CD4-positive, alpha-beta T cell treated with Interleukin-6 for 4 hours (primary cell): ENCODE results near the gene KLHL11.
A peak's percentile ranks its signal among the peaks of the same experiment; 100 is the strongest.
"Not testable (repeated sequence)": the region's sequence is repeated elsewhere in the genome, so short reads cannot be mapped to it uniquely, and the experiment has no call there.

Experiments used
- DNase-seq: peaks from one replicate; pipeline ENCODE4 v3.0.0-alpha.2; 2020; ENCODE audit warnings: mixed read lengths

The KLHL11 gene

GRCh38 chr17:41882756-41883155, 17.5 kb upstream of the KLHL11 start:
- no peak for DNase-seq

- DNase-seq, result no peak
These were observed 14.9 kb upstream of the KLHL11 start for GRCh38 chr17:41880130-41880529.

- DNase-seq, result not testable (repeated sequence)
These were observed 9.1 kb upstream of the KLHL11 start for GRCh38 chr17:41874293-41874670.

DNA sequence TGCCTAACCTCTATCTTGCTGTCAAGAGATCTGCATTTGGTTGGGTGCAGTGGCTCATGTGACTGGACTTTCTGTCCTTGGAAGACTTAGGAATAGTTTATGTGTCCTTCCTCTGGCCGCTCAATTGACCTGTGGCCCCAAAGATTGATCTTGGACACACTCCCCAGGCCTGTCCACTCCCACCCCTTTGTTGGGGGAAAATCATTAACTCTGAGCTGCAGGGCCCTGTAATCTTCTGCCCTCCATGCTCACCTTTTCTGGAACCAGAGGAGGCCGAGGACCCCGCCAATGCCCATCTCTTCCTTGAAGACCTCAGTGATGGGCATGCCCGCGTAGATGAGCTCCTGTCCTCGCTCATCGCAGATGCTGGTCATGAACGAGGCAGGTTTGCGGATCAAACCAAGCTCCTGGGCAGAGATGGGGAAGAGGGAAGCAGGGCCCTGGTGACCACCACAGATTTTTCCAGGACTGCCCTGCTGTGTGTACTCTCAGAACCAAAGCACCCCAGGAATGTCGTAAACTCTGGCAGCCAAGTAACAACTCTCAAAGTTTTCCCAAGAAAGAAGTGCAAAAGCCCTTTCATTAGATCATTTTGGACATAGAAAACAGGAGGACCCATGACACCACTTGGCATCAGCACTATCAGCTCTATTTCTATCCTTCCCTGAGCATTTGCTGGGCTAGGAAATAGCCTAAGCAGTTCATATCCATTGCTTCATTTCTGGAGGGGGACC, 8.5 kb upstream of the KLHL11 start:
- no peak for DNase-seq

GRCh38 chr17:41871789-41872188, 6.6 kb upstream of the KLHL11 start:
- DNase-seq, result no peak

GRCh38 chr17:41870627-41871026, 5.4 kb upstream of the KLHL11 start:
- no peak for DNase-seq

DNA sequence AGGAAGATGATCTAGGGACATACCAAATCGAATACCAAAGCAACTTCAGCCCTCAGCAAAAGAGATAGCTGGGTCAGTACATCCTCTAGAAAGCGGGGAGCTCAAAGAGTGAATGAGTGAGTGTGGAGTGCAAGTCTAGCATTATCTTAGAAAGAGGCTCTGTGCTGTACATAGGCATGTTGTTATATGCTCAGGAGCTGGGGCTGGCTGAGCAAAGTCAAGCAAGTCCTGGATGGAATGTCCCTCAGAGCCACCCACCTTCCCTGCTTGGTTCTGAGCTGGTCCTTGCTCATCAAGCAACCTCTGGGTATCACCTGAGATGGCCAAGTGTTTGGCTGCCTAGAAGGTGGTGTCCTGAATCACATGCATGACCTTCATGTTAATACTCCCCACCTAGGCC, 4.9 kb upstream of the KLHL11 start:
- DNase-seq, result no peak

- DNase-seq, result no peak
These were observed 4.2 kb upstream of the KLHL11 start for GRCh38 chr17:41869426-41869825.

DNA sequence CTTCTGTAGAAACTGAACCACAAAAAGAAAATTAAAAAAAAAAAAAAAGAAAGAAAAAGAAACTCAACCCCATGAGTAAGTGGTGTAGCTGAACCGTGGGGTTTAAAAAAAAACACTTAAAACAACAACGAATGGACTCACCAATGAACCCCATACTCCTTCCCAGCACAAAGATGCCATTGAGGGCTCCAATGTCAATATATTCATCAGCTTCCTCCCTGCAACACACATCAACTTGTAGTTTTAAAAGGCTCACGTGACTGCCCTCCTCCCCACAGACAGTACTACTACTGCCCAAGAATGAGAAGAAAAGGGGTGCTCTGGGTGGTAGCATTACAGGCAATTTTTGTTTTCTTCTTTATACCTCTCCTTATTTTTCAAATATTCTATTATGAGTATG, 3.3 kb upstream of the KLHL11 start:
- no peak for DNase-seq

DNA sequence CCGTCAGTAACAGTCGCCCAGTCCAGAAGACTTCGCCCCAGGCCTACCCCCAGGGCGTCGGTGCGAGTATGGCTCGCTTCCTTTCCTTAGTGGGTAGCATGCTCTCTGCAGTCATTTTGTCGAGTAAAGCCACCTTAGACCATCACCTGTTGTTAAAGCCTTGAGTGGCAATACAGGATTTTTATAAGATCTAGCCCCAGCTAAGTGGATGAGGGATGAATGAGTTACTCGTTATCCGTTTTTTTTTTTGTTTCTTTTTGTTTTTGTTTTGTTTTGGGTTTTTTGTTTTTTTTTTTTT, 322 bp upstream of the KLHL11 start:
- no peak for DNase-seq

DNA sequence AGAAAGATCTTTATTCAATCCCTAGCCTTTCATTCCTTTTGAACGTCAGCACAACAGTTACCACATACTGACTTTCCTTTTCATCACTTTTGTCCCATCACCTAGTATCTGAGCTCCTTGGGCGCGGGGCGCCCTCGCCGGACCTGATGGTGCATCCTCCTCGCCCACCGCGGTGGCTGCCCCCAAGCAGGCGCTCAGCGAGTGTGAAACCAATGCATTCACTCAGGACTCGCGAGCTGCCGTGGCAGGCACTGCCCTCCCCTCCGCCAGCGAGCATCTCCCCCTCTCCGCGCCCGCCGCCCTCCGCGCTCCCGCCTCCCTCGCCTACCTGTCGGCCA, 756 bp downstream of the KLHL11 start:
- no peak for DNase-seq

GRCh38 chr17:41863074-41863848, 2.0 kb downstream of the KLHL11 start:
- peak; percentile 44 for DNase-seq

DNA sequence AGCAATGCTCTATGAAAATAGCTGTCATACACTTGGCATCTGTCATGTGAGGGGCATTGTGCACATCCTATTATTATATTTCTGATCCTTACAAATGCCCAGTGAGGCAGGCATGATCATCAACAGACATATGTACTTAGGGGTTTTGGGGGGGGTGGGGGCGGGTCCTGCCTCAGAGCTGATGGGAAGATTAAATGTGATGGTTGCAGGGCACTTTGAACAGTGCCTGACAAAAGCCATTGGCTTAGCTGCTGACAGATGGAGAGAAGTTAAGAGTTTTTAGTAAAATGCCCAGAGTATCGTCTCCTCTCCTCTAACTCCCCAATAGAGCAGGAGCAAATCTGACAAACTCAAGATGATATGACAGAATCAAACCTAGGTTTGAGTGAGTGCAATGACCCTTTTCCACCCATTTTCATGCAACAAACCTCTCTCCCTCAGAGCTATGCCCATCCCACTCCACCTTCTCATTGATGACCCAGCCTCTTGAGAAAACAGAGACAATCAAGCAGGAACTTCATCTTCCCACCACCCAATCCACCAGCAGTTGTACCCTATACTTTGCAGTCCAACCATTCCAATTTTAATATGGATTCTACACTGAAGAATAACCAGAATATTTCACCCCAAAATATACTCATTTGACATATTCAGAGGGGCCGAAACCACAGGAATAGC, 4.8 kb downstream of the KLHL11 start:
- DNase-seq, result no peak

DNA sequence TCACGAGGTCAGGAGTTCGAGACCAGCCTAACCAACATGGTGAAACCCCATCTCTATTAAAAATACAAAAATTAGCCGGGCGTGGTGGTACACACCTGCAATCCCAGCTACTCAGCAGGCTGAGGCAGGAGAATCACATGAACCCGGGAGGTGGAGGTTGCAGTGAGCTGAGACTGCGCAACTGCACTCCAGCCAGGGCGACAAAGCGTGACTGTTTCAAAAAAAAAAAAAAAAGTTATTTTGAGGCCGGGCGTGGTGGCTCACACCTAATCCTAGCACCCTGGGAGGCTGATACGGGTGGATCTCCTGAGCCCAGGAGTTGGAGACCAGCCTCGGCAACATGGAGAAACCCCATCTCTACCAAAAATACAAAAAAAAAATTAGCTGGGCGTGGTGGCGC, 13.8 kb downstream of the KLHL11 start:
- DNase-seq, result not testable (repeated sequence)

DNA sequence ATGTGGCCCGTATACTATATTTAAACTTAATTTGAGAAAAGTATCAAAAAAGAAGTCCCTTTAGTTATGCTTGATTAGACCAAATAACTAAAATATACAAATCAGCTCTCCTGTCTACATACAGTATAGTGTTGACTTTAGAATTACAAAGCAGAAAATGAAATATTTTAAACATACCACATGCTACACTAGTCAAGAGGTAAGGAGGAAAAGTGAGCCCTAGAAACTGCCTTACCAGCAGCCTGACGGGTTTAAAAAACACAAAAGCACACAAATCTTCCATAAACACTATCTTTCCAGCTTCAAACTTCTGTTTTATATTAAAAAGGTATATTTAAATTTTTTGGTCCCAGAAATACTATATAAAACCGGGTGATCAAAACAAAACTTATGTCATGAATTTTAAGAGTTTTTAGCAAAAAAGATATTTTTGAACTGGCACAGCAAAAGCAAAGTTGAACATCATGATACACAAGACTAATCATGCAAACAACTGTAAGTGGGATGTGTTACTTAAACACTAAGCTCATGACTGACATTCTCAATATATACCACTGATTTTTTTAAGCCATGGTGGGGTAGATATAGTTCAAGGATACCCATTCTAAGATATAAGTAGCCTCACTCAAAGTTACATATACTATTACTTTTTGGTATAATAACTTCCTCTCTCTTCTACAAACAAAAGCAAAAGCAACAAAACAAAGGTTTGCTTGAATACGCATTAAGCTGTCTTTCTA, 15.8 kb downstream of the KLHL11 start:
- no peak for DNase-seq

DNA sequence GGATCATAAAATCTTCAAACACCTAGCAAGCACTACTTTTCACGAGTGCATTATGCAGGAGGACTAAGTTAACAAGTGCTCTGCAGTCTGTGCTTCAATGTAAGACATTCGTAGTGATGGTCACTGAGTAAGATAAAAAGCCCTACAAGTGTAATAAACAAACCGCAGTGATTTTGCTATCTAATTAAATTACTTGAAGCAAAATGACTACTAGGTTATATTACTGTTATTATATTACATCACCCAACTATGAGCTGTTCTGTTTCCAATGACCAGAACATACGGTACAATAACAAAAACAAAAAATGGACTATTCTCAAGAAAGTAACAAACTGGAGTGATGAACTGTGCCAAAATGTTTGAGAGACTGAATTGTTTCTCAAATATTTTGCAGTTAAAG, 16.4 kb downstream of the KLHL11 start:
- DNase-seq, result no peak

GRCh38 chr17:41844971-41845370, 20.3 kb downstream of the KLHL11 start:
- no peak for DNase-seq

DNA sequence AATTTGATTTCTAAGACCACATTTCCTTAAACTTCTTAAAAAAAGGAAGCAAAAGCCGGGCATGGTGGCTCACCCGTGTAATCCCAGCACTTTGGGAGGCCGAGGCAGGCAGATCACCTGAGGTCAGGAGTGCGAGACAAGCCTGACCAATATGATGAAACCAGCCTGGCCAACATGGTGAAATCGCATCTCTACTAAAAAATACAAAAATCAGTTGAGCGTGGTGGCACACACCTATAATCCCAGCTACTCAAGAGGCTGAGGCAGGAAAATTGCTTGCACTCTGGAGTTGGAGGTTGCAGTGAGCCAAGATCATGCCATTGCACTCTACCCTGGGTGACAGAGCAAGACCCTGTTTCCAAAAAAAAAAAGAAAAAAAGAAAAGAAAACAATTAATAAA, 24.4 kb downstream of the KLHL11 start:
- not testable (repeated sequence) for DNase-seq

DNA sequence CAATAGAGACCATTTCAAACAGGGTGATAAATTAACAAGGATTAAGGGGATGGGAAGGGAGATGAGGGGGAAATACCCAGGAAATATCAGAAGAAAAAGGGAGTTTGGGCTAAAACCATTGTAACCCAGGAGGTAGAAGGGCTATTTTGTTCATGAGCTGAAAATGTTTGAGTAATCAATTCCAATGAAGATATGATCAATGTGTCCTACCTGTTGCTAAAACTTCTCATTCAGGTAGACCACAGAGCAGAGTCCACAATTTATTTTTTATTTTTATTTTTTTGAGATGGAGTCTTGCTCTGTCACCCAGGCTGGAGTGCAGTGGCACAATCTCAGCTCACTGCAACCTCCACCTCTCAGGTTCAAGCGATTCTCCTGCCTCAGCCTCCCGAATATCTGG, 25.8 kb downstream of the KLHL11 start:
- not testable (repeated sequence) for DNase-seq

GRCh38 chr17:41837761-41838538, 27.3 kb downstream of the KLHL11 start, which contains the start of gene KLHL10:
KLHL10 (plus strand) TSS chr17:41837825; CDS start chr17:41837933, 108 bp downstream.
- no peak for DNase-seq

GRCh38 chr17:41836550-41837196, 28.6 kb downstream of the KLHL11 start:
- no peak for DNase-seq
